ENCODE measurements around the gene ZNF207.
"Not testable (repeated sequence)": the region's sequence is repeated elsewhere in the genome, so short reads cannot be mapped to it uniquely, and the experiment has no call there.

ZNF207 gene

GRCh38 chr17:32388613-32389459 lies 38.9 kb downstream of the ZNF207 start:
- no peak for DNase-seq

DNA sequence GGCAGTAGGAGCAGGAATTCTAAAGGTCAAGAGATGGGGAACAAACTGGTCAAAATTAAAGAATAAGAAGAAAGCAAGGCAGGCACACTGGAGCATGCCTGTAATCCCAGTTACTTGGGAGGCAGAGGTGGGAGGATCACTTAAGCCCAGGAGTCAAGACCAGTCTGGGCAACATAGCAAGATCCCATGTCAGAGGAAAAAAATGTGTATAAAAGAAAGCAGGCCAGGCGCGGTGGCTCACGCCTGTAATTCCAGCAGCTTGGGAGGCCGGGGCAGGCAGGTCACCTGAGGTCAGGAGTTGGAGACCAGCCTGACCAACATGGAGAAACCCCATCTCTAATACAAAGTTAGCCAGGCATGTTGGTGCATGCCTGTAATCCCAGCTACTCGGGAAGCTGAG lies 43.9 kb downstream of the ZNF207 start:
- no peak for DNase-seq

DNA sequence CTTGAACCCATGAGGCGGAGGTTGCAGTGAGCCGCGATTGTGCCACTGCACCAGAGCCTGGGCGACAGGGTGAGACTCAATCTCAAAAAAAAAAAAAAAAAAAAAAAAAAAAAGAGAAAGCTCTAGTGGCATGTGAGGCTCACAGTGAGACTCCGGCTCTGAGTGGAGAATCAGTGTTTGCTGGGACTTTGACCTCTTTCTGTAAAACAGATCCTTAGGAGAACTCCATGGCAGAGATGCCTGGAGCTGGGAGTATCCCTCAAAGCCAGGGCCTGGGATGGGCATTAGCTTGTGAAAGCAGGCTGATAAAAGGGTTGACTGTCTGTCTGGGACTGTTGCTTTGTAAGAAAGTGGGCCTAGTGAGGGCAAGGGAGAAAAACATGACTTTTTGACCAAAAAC lies 46.4 kb downstream of the ZNF207 start:
- no peak for DNase-seq

- DNase-seq = no peak
These were observed 49.0 kb downstream of the ZNF207 start for GRCh38 chr17:32398946-32399345.

DNA sequence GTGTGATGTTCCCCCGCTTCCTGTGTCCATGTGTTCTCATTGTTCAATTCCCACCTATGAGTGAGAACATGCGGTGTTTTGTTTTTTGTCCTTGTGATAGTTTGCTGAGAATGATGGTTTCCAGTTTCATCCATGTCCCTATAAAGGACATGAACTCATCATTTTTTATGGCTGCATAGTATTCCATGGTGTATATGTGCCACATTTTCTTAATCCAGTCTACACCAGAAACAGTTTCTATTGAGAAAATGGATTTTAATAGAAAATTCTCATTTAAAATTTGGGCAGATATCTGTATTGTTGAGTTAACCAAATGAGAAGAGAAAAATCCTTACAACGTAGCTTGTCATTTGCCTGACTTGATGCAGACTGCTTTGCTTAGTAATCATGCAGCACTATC lies 60.1 kb downstream of the ZNF207 start:
- not testable (repeated sequence) for DNase-seq

DNA sequence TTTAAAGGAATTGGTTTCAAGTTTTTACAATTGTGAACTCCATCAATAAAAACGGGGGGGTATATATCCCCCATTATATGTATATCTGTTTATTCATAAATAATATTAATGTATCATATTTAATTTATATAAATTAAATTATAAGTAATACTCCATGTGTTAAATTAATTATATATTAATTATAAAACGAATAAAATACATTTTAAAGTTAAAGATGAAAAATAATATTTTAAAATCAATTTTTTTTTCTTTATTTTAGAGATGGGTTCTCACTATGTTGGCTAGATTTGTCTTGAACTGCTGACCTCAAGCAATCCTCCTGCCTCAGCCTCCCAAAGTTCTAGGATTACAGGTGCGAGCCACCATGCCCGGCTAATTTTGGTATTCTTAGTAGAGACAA lies 76.9 kb downstream of the ZNF207 start:
- DNase-seq = no peak

- DNase-seq = no peak
These were observed 79.6 kb downstream of the ZNF207 start for GRCh38 chr17:32429598-32429997.

Measured in NCI-H82 (cell line).